ENCODE results near the gene TLK2. TPM values are rescaled to one million over a fixed set of nuclear protein-coding genes. Genes with fewer than 3 reads are reported as not detected.
A peak's percentile ranks its signal among the peaks of the same experiment; 100 is the strongest.

The TLK2 gene
- total RNA-seq, 2 experiments from 2014 or later, result 33.4 to 38.3 TPM

DNA sequence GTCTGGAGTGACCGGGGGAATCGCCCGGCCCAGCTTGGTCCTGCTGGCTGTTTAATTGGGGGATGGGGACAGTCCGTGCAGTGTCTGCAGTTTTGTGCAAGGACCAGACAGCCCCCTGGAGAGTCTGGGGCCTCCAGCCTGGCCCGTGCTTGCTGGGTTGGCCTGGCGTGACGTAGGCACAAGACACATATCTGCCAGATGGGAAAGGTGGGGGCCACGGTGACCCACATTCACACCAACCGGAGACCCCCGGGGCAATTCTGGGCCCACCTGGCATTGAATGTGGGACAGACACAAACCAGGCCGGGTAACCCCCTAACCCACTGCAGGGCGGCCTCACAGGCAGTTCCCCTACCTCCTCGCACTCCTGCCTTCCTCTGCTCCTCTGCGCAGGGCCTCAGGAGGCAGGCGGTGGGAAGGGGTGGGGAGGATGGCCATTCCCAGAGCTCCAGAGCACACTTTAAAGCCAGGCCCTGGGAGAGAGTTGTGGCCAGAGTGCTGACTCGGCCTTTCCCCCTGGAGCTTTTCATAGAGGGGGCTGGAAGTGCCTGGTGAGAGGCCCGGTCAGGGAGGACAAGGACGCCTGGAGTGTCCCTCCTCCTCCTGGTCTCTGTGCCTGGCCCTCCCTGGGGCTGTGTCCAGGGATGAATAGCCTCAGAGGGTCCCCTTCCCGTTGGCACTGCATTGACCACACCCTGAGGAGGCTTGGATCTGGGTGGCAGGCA, 150.4 kb downstream of the TLK2 start:
- Mint-ChIP-seq H3K4me3 (peak overlapping the region; percentile 79), H3K9me3 (ENCODE audit: insufficient read depth) (no peaks in the 10 kb centered on the region), H3K27ac (no peak overlapping the region), H3K27me3 (ENCODE audit: low read depth) (peaks cover 22% of the 10 kb centered on the region), H3K4me1 (ENCODE audit: low read depth) (peaks cover 7% of the 10 kb centered on the region), H3K36me3 (ENCODE audit: low read depth) (peaks cover 3% of the 10 kb centered on the region)
- ATAC-seq (no peak), DNase-seq (no peak)
- CTCF ChIA-PET, result no interaction called here
- POLR2A ChIA-PET, result no interaction called here

DNA sequence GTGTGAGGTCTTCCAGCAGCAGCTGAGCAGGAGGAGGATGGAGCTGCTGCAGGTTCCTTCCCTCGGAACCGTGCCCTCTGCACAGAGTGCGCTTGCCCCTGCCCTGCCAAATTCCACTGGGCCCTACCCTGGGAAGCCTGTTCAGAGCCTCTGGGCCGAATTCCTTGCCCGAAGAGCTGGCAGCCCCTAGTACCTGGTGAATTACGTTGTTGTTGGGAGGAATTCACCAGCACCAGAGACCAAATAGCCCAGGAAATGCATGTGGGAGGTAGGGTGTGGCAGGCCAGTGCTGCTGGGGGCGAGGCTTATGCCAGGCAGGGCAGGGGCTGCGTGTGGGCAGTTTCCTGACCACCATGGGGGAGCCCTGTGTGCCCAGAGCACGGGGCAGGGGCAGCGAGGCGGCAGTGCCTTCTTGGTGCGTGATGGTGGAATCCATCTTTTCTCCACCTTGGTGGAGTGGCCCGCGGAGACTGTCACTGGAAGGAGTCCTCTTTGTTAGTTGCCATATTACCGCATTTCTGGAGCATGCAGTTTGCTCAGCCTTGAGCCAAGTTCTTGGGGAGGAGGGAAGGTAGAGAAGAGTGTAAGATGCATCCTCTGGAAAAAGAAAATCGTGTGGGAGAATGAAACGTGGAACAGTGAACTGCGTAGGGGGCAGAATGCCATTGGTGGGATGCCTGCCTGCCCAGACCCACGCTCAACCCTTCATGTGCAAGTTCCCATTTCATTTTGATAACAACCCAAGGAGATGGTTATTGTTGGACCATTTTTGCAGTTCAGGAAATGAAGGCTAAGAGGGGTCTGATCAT, 151.1 kb downstream of the TLK2 start:
- H3K36me3 Mint-ChIP-seq (ENCODE audit: low read depth), result no peaks in the 10 kb centered on the region
- H3K27ac Mint-ChIP-seq, result no peak overlapping the region
- H3K9me3 Mint-ChIP-seq (ENCODE audit: insufficient read depth), result no peaks in the 10 kb centered on the region
- POLR2A ChIA-PET, result no interaction called here
- no peak overlapping the region for H3K4me3 Mint-ChIP-seq
- DNase-seq, result no peak
- CTCF ChIA-PET, result no interaction called here
- ATAC-seq, result no peak
- peaks cover 7% of the 10 kb centered on the region for H3K4me1 Mint-ChIP-seq (ENCODE audit: low read depth)
- peaks cover 23% of the 10 kb centered on the region for H3K27me3 Mint-ChIP-seq (ENCODE audit: low read depth)

DNA sequence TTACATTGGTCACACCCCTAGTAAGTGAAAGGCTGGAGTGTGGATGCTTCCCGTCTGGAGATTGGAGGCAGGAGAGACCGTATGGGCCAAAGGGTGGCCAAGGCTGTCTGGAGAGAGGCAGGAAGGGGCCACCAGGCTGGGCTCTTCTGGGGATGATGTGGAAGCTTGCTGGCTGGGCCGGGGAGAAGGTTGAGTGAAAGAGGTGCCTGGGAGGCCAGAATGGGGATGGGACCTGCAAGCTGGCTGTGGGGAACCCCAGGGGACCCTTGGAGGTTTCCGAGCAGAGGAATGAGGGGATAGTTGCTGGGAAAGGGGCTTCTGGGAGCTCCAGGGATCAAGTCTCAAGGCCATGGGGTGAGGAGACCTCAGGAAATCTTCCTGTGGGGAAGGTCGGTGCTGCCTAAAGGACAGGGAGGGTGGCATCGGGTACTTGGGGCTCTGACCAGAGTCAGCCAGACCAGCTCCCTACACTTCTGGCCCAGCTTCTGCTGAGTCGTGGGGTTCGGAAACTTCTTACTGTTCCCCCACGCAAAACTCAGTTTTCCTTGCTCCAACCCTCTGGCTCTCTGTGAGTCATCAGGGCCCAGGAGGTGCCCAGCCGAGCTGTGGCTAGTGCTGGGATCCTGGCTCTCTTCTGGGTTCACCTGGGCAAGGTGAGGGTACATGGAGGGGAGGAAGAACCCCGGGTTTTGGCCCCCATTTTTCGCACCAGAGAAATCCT, 151.9 kb downstream of the TLK2 start:
- CTCF ChIA-PET, result no interaction called here
- Mint-ChIP-seq H3K36me3 (ENCODE audit: low read depth) (no peaks in the 10 kb centered on the region), H3K4me1 (ENCODE audit: low read depth) (peaks cover 7% of the 10 kb centered on the region), H3K4me3 (no peak overlapping the region), H3K27me3 (ENCODE audit: low read depth) (peaks cover 24% of the 10 kb centered on the region), H3K27ac (no peak overlapping the region), H3K9me3 (ENCODE audit: insufficient read depth) (no peaks in the 10 kb centered on the region)
- no peak for ATAC-seq
- DNase-seq, result no peak
- POLR2A ChIA-PET, result no interaction called here

DNA sequence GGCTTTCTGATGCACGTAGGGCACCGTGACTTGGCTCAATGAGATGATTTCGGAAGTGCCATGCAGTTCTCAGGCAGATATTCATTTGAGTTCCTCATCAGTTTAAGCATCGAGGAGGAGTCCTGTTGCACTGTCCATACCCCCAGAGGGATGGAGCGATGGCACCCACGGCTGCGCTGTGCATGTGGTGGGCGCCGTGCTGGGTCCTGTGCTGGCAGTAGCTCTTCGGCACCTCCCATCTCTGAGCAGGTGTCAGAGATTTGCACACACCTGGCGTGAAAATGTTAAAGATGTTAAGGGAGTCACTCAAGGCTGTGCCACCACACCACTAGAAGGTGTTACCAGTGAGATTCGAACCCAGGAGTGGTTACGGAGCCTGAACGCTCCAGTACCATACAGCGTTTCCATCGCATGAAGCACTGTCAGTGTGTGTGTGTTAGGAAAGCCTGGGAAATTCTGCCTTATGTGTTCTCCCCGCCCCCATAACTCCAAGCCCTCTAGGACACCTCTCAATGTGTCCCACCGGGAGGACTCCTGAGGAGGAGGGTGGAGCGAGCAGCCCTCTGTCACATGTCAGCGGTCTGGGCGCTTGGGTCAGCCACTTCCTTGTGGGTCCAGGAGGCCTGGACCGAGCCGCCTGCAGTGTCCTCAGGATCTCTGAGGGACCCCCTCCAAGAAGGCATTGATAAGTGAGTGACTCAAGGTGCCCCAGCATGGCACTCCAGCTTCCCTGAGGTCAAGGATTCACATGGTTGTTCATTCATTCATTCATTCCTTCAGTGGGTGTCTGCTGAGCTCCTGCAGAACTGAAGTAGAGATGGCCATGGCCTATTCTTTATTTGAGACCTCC, 152.7 kb downstream of the TLK2 start:
- DNase-seq (no peak), ATAC-seq (no peak)
- Mint-ChIP-seq H3K4me1 (ENCODE audit: low read depth) (peaks cover 7% of the 10 kb centered on the region), H3K27ac (no peak overlapping the region), H3K9me3 (ENCODE audit: insufficient read depth) (no peaks in the 10 kb centered on the region), H3K27me3 (ENCODE audit: low read depth) (peaks cover 24% of the 10 kb centered on the region), H3K36me3 (ENCODE audit: low read depth) (no peaks in the 10 kb centered on the region), H3K4me3 (no peak overlapping the region)
- ChIA-PET CTCF (no interaction called here), POLR2A (no interaction called here)

DNA sequence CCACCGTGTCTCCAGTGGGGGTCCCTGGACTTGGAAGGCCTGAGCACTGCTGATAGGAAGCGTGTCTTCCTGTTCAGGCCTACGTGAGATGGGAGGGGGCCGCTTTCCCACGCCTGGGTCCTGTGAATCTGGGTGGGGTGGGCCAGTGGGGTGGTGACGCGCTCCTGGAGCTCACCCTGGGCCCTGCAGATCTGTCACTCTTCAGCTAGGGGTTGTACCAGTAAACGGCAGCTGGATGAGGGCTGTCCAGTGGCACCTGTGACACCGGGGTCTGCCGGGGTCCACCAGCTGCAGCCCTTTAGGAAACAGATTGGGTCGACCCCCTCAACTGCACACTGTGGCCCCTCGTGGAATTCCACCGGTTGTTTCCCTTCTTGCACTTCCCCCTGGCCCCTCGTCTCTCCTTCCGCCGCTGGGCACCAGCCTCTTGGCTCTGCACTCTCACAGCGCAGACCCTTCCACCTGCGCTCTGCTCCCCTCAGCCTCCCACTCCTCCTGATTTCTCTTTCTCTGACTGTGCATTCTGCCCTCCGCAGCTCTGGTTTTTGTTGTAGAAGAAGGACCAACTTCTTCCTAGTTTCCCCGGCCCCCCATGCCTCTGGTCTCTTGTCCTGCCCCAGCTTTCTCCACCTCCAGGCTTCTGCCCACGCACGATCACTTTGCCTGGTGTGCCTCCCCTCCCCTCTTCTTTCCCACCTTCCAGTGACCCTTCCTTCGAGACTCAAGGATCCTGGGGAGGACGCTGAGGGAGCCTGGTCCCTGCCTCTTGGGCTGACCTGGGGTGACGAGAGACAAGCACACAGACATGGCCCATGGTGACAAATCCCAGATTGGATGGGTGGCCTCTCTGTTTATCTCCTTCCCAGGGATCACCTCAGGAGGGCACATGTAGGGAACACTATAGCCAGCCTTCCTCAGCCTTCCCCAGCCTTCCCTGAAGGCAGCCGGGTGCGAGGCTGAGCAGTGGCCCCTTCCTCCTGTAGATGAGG, 153.6 kb downstream of the TLK2 start:
- ChIA-PET POLR2A (no interaction called here), CTCF (no interaction called here)
- Mint-ChIP-seq H3K9me3 (ENCODE audit: insufficient read depth) (no peaks in the 10 kb centered on the region), H3K4me1 (ENCODE audit: low read depth) (peaks cover 7% of the 10 kb centered on the region), H3K27me3 (ENCODE audit: low read depth) (peaks cover 15% of the 10 kb centered on the region), H3K36me3 (ENCODE audit: low read depth) (no peaks in the 10 kb centered on the region), H3K4me3 (no peak overlapping the region), H3K27ac (no peak overlapping the region)
- ATAC-seq (no peak), DNase-seq (no peak)

DNA sequence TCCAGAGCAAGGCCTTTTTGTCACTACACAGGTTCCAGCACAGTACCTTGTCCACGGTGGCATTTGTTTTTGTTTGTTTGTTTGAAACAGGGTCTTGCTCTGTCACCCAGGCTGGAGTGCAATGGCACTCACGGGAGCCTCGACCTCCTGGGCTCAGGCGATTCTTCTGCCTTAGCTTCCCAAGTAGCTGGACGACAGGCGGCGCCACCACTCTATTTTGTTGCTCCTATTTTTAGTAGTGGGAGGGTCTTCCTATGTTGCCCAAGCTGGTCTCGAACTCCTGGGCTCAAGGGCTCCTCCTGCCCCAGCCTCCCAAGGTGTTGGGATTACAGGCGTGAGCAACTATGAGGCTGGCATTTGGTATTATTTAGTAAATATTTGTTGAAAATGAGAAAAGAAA, 159.2 kb downstream of the TLK2 start:
- no peaks in the 10 kb centered on the region for H3K4me1 Mint-ChIP-seq (ENCODE audit: low read depth)
- no peaks in the 10 kb centered on the region for H3K36me3 Mint-ChIP-seq (ENCODE audit: low read depth)
- POLR2A ChIA-PET, result no interaction called here
- H3K27ac Mint-ChIP-seq, result no peak overlapping the region
- H3K9me3 Mint-ChIP-seq (ENCODE audit: insufficient read depth), result no peaks in the 10 kb centered on the region
- no peak for ATAC-seq
- H3K4me3 Mint-ChIP-seq, result no peak overlapping the region
- no peak for DNase-seq
- CTCF ChIA-PET, result no interaction called here
- peaks cover 13% of the 10 kb centered on the region for H3K27me3 Mint-ChIP-seq (ENCODE audit: low read depth)

DNA sequence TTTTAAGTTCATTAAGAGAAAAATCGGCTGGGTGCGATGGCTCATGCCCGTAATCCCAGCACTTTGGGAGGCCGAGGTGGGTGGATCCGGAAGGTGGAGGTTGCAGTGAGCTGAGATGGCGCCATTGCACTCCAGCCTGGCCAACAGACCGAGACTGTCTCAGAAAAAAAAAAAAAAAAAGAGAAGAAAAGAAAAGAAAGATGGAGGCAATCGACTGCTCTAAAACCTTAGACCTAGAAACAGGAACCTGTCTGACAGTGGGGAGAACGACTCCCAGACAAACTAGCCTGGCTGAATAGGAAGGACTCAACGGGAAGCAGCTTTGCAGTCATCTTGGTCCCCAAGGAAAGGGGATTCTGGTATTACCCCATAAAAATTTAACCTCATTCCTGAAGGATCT, 162.5 kb downstream of the TLK2 start:
- ChIA-PET POLR2A (no interaction called here), CTCF (interaction anchor here (1.0 kb wide), 1 partner anchor 9 kb away, joined by 3 read pairs; no protein-coding TSS in a partner anchor)
- H3K4me3 Mint-ChIP-seq, result no peak overlapping the region
- no peak overlapping the region for H3K27ac Mint-ChIP-seq
- ATAC-seq (no peak), DNase-seq (no peak)
- H3K27me3 Mint-ChIP-seq (ENCODE audit: low read depth), result peaks cover 22% of the 10 kb centered on the region
- H3K36me3 Mint-ChIP-seq (ENCODE audit: low read depth), result no peaks in the 10 kb centered on the region
- no peaks in the 10 kb centered on the region for H3K9me3 Mint-ChIP-seq (ENCODE audit: insufficient read depth)
- peaks cover 1% of the 10 kb centered on the region for H3K4me1 Mint-ChIP-seq (ENCODE audit: low read depth)

DNA sequence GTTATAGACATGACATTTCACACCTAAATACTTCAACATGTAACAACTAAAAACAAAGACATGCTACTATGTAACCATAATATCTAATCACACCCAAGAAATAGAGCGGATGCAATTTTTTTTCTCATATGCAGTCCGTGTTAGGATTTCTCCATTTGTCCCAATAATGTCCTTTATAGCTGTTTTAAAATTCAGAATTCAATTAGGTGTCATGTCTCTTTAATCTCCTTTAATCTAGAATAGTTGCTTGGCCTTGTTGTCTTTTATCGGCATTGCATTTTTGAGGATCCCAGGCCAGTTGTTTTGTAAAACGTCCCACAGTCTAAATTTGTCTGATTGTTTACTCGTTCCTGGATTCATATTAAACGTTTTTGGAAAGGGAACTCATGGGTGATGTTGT, 163.3 kb downstream of the TLK2 start:
- H3K27me3 Mint-ChIP-seq (ENCODE audit: low read depth), result peaks cover 26% of the 10 kb centered on the region
- H3K9me3 Mint-ChIP-seq (ENCODE audit: insufficient read depth), result no peaks in the 10 kb centered on the region
- ChIA-PET CTCF (interaction anchor here (1.0 kb wide), 2 partner anchors 9 to 89 kb away, joined by 3 read pairs; no protein-coding TSS in a partner anchor), POLR2A (interaction anchor here (0.5 kb wide), 1 partner anchor 664 kb away, joined by 3 read pairs; no protein-coding TSS in a partner anchor)
- ATAC-seq (no peak), DNase-seq (no peak)
- peaks cover 1% of the 10 kb centered on the region for H3K4me1 Mint-ChIP-seq (ENCODE audit: low read depth)
- H3K27ac Mint-ChIP-seq, result no peak overlapping the region
- no peak overlapping the region for H3K4me3 Mint-ChIP-seq
- H3K36me3 Mint-ChIP-seq (ENCODE audit: low read depth), result no peaks in the 10 kb centered on the region

DNA sequence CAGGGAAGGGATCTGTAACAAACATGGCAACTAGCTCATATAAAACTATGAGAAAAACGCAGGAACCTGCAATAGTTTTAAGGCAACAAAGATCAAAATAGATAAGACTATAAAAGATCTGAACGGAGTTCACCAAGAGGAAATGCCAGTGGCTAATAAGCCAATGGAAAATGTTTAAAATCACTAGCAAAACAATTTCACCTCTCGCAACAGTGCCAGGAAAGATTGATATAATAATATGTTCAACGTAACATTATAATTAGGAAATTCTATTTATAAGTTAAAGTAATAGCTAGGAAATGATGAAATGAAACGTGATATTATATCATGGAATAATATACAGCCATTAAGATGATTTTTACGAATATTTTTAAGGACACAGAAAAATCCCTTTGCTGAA, 164.9 kb downstream of the TLK2 start:
- ATAC-seq (no peak), DNase-seq (no peak)
- no peaks in the 10 kb centered on the region for H3K36me3 Mint-ChIP-seq (ENCODE audit: low read depth)
- H3K4me1 Mint-ChIP-seq (ENCODE audit: low read depth), result peaks cover 1% of the 10 kb centered on the region
- ChIA-PET POLR2A (no interaction called here), CTCF (interaction anchor here (1.3 kb wide), 1 partner anchor 91 kb away, joined by 3 read pairs; no protein-coding TSS in a partner anchor)
- no peaks in the 10 kb centered on the region for H3K9me3 Mint-ChIP-seq (ENCODE audit: insufficient read depth)
- H3K27ac Mint-ChIP-seq, result no peak overlapping the region
- H3K4me3 Mint-ChIP-seq, result no peak overlapping the region
- H3K27me3 Mint-ChIP-seq (ENCODE audit: low read depth), result peaks cover 32% of the 10 kb centered on the region

DNA sequence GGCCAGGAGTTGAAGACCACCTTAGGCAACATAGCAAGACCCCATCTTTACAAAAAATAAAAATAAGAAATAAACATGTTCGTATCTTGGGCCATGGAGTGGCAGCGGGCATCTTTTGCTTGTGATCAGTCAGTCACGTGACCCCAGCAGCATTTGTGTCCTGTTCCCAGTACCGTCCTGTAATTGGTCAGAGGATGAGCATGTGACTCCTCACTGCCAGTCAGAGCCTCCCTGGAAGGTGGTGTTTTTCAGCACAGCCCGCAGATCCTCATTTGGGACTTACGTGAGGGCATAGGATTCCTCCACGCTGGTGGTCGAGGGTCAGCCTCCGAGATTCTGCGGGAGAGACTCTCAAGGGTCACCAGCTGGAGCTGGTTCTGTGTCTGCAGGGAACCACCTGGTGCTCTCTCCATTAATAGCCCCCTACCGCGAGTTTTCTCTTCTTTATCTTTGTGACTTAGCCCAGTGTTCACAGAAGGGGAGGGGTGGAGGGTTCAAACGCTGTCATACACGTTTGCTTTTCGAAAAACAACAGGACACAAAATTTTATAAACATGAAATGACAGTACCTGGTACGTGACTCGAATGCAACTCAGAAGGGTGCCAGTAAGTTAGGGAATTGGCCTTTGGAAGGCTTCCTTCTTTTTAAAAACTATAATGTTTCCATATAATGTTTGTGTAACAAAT, 166.0 kb downstream of the TLK2 start:
- Mint-ChIP-seq H3K36me3 (ENCODE audit: low read depth) (no peaks in the 10 kb centered on the region), H3K9me3 (ENCODE audit: insufficient read depth) (no peaks in the 10 kb centered on the region), H3K4me3 (no peak overlapping the region), H3K4me1 (ENCODE audit: low read depth) (peaks cover 1% of the 10 kb centered on the region), H3K27ac (no peak overlapping the region), H3K27me3 (ENCODE audit: low read depth) (peaks cover 34% of the 10 kb centered on the region)
- DNase-seq, result no peak
- ChIA-PET CTCF (no interaction called here), POLR2A (no interaction called here)
- ATAC-seq, result no peak
